Ishikawa (cell line): ENCODE data around the gene KRT85.

Experiments used
- CEBPB ChIP-seq: IDR thresholded peaks from 2 replicates; pipeline ENCODE4 v1.6.1; 2012
- EP300 ChIP-seq: IDR thresholded peaks from 2 replicates; pipeline ENCODE4 v1.6.1; 2012; ENCODE audit warnings: borderline replicate concordance
- FOXM1 ChIP-seq: IDR thresholded peaks from 2 replicates; pipeline ENCODE4 v1.6.1; 2012; ENCODE audit warnings: low read depth, borderline replicate concordance
- NFIC ChIP-seq: IDR thresholded peaks from 2 replicates; pipeline ENCODE4 v1.6.1; 2012
- RAD21 ChIP-seq: IDR thresholded peaks from 2 replicates; pipeline ENCODE4 v1.6.1; 2012; ENCODE audit warnings: low read depth
- TAF1 ChIP-seq: IDR thresholded peaks from 2 replicates; pipeline ENCODE4 v1.6.1; 2012; ENCODE audit warnings: low read depth, mild to moderate bottlenecking
- TCF12 ChIP-seq: IDR thresholded peaks from 2 replicates; pipeline ENCODE4 v1.6.1; 2012; ENCODE audit warnings: low read depth
- TEAD4 ChIP-seq: IDR thresholded peaks from 2 replicates; pipeline ENCODE4 v1.6.1; 2012
- YY1 ChIP-seq: IDR thresholded peaks from 2 replicates; pipeline ENCODE4 v1.6.1; 2012; ENCODE audit warnings: low read depth
- ZBTB7A ChIP-seq: IDR thresholded peaks from 2 replicates; pipeline ENCODE4 v1.6.1; 2012; ENCODE audit warnings: low read depth
- TF ChIP-seq, protein P1 (sequence below): IDR thresholded peaks from 2 replicates; pipeline ENCODE4 v1.6.1; 2012
- TF ChIP-seq, protein P2 (sequence below): IDR thresholded peaks from 2 replicates; pipeline ENCODE4 v1.6.1; 2012; ENCODE audit warnings: low read depth, mild to moderate bottlenecking
- TF ChIP-seq, protein P3 (sequence below): IDR thresholded peaks from 2 replicates; pipeline ENCODE4 v1.6.1; 2012

DNA sequence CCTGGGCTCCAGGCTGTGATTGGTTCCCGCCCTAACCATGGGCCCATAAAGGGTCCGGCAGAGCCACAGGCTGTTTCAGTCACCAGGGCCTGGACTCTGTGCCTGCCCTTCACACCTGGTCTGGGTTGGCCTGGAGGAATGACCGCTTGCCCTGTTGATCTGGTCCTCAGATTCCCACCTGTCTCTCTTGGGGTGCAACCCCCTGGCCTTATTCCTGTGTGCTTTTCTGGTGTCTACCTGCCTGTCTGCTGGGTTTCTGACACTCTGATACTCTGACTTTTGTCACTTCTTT is 43.2 kb downstream of the KRT85 start:
- TF ChIP-seq, protein P1, sequence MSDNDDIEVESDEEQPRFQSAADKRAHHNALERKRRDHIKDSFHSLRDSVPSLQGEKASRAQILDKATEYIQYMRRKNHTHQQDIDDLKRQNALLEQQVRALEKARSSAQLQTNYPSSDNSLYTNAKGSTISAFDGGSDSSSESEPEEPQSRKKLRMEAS: no peak
- no peak for TF ChIP-seq CEBPB
- TF ChIP-seq YY1: no peak
- TF ChIP-seq, protein P2, sequence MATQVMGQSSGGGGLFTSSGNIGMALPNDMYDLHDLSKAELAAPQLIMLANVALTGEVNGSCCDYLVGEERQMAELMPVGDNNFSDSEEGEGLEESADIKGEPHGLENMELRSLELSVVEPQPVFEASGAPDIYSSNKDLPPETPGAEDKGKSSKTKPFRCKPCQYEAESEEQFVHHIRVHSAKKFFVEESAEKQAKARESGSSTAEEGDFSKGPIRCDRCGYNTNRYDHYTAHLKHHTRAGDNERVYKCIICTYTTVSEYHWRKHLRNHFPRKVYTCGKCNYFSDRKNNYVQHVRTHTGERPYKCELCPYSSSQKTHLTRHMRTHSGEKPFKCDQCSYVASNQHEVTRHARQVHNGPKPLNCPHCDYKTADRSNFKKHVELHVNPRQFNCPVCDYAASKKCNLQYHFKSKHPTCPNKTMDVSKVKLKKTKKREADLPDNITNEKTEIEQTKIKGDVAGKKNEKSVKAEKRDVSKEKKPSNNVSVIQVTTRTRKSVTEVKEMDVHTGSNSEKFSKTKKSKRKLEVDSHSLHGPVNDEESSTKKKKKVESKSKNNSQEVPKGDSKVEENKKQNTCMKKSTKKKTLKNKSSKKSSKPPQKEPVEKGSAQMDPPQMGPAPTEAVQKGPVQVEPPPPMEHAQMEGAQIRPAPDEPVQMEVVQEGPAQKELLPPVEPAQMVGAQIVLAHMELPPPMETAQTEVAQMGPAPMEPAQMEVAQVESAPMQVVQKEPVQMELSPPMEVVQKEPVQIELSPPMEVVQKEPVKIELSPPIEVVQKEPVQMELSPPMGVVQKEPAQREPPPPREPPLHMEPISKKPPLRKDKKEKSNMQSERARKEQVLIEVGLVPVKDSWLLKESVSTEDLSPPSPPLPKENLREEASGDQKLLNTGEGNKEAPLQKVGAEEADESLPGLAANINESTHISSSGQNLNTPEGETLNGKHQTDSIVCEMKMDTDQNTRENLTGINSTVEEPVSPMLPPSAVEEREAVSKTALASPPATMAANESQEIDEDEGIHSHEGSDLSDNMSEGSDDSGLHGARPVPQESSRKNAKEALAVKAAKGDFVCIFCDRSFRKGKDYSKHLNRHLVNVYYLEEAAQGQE: no peak
- no peak for TF ChIP-seq FOXM1
- no peak for TF ChIP-seq EP300
- no peak for TF ChIP-seq TEAD4
- TF ChIP-seq TAF1: no peak
- TF ChIP-seq ZBTB7A: no peak
- TF ChIP-seq, protein P3, sequence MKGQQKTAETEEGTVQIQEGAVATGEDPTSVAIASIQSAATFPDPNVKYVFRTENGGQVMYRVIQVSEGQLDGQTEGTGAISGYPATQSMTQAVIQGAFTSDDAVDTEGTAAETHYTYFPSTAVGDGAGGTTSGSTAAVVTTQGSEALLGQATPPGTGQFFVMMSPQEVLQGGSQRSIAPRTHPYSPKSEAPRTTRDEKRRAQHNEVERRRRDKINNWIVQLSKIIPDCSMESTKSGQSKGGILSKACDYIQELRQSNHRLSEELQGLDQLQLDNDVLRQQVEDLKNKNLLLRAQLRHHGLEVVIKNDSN: no peak
- TF ChIP-seq NFIC: no peak
- TF ChIP-seq RAD21: no peak
- TF ChIP-seq TCF12: no peak
